ENCODE measurements around the gene HOXC9. TPM values are rescaled to one million over a fixed set of nuclear protein-coding genes. Genes with fewer than 3 reads are reported as not detected.

HOXC9 gene
- total and polyA plus RNA-seq, 4 donors = not detected

DNA sequence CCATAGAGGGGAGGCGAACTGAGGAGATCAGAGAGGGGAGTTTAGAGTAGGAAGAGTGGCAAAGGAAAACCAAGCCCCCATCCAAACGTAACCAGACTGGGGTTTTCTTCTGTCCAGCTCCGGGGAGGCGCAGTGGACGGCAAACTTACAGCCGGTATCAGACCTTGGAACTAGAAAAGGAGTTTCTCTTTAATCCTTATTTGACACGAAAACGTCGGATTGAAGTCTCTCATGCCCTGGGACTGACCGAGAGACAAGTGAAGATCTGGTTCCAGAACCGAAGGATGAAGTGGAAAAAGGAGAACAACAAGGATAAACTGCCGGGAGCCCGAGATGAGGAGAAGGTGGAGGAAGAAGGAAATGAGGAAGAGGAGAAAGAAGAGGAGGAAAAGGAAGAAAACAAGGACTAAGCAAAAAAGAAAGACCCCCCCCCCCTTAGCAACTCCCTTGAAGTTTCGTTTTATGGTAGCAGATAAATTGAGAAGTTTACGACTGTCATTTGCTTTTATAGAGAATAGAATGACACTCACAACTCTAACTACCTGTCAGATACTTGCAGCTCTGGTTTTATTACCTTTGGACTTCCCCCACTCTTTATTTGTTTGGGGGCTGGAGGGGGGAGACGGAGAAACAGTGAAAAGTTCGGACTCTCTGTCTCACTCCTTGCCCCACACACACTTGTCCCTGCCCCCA lies 11.2 kb downstream of the HOXC9 start:
- WGBS = 7% methylated on average over 17 of the region's 17 CpGs
- H3K27ac ChIP-seq (ENCODE audit: low read depth in 1 of 2, low read length in 2 of 2) = no peak overlapping the region
- H3K9me3 ChIP-seq (ENCODE audit: control insufficient read depth in 4 of 4, low read length in 3 of 4) = peaks cover 0 to 5% (median 0%) of the 10 kb centered on the region in 4 donors
- H3K36me3 ChIP-seq (ENCODE audit: control insufficient read depth in 4 of 4, insufficient read depth in 3 of 4, low read depth in 1 of 4, low read length in 3 of 4) = no peaks in the 10 kb centered on the region
- TF ChIP-seq MAX (IDR thresholded peaks at IDR 0.05) (no peak), ATF3 (IDR thresholded peaks at IDR 0.05) (no peak), HNF4G (IDR thresholded peaks at IDR 0.05) (no peak), JUND (IDR thresholded peaks at IDR 0.05) (no peak), CTCF (IDR thresholded peaks at IDR 0.05; ENCODE audit: low read depth, low read length, missing input control) (no peak), SP1 (IDR thresholded peaks at IDR 0.05) (no peak), RAD21 (IDR thresholded peaks at IDR 0.05) (no peak), RXRA (IDR thresholded peaks at IDR 0.05) (no peak), FOXA2 (IDR thresholded peaks at IDR 0.05) (no peak), YY1 (IDR thresholded peaks at IDR 0.05) (no peak), GABPA (IDR thresholded peaks at IDR 0.05 in 1 of 2, conservative IDR thresholded peaks at IDR 0.05 in 1 of 2) (no peak), EGR1 (IDR thresholded peaks at IDR 0.05; ENCODE audit: low read depth in 2 of 2) (no peak)
- TF ChIP-seq, protein P1, sequence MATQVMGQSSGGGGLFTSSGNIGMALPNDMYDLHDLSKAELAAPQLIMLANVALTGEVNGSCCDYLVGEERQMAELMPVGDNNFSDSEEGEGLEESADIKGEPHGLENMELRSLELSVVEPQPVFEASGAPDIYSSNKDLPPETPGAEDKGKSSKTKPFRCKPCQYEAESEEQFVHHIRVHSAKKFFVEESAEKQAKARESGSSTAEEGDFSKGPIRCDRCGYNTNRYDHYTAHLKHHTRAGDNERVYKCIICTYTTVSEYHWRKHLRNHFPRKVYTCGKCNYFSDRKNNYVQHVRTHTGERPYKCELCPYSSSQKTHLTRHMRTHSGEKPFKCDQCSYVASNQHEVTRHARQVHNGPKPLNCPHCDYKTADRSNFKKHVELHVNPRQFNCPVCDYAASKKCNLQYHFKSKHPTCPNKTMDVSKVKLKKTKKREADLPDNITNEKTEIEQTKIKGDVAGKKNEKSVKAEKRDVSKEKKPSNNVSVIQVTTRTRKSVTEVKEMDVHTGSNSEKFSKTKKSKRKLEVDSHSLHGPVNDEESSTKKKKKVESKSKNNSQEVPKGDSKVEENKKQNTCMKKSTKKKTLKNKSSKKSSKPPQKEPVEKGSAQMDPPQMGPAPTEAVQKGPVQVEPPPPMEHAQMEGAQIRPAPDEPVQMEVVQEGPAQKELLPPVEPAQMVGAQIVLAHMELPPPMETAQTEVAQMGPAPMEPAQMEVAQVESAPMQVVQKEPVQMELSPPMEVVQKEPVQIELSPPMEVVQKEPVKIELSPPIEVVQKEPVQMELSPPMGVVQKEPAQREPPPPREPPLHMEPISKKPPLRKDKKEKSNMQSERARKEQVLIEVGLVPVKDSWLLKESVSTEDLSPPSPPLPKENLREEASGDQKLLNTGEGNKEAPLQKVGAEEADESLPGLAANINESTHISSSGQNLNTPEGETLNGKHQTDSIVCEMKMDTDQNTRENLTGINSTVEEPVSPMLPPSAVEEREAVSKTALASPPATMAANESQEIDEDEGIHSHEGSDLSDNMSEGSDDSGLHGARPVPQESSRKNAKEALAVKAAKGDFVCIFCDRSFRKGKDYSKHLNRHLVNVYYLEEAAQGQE (IDR thresholded peaks at IDR 0.05) = no peak
- H3K9ac ChIP-seq (ENCODE audit: low read depth in 1 of 2, low read length in 2 of 2) = no peak overlapping the region
- H3K4me3 ChIP-seq (ENCODE audit: low read depth in 1 of 3, low read length in 3 of 3) = no peak overlapping the region
- no peak for DNase-seq (ENCODE audit: low spot score)
- peaks cover 3 to 43% (median 34%) of the 10 kb centered on the region in 4 donors for H3K27me3 ChIP-seq (ENCODE audit: control insufficient read depth in 4 of 4, insufficient read depth in 4 of 4, low read length in 3 of 4)
- H3K4me1 ChIP-seq (ENCODE audit: control insufficient read depth in 4 of 4, insufficient read depth in 4 of 4, low read length in 3 of 4) = peaks cover 2 to 15% (median 10%) of the 10 kb centered on the region in 4 donors

GRCh38 chr12:54011665-54012532 lies 11.9 kb downstream of the HOXC9 start:
- Histone ChIP-seq H3K9me3 (ENCODE audit: control insufficient read depth in 4 of 4, low read length in 3 of 4) (peaks cover 0 to 5% (median 0%) of the 10 kb centered on the region in 4 donors), H3K4me1 (ENCODE audit: control insufficient read depth in 4 of 4, insufficient read depth in 4 of 4, low read length in 3 of 4) (peaks cover 2 to 9% (median 5%) of the 10 kb centered on the region in 4 donors), H3K4me3 (ENCODE audit: low read depth in 1 of 3, low read length in 3 of 3) (no peak overlapping the region), H3K27me3 (ENCODE audit: control insufficient read depth in 4 of 4, insufficient read depth in 4 of 4, low read length in 3 of 4) (peaks cover 4 to 46% (median 33%) of the 10 kb centered on the region in 4 donors), H3K9ac (ENCODE audit: low read depth in 1 of 2, low read length in 2 of 2) (no peak overlapping the region), H3K27ac (ENCODE audit: low read depth in 1 of 2, low read length in 2 of 2) (no peak overlapping the region), H3K36me3 (ENCODE audit: control insufficient read depth in 4 of 4, insufficient read depth in 3 of 4, low read depth in 1 of 4, low read length in 3 of 4) (no peaks in the 10 kb centered on the region)
- TF ChIP-seq NR2F2 (IDR thresholded peaks at IDR 0.05) (no peak), SP1 (IDR thresholded peaks at IDR 0.05) (no peak), JUND (IDR thresholded peaks at IDR 0.05) (no peak), RAD21 (IDR thresholded peaks at IDR 0.05) (no peak), TAF1 (conservative IDR thresholded peaks at IDR 0.05) (no peak), RXRA (IDR thresholded peaks at IDR 0.05) (no peak), CTCF (IDR thresholded peaks at IDR 0.05; ENCODE audit: low read depth, low read length, missing input control) (no peak), MAX (IDR thresholded peaks at IDR 0.05) (no peak)
- TF ChIP-seq, protein P1 (IDR thresholded peaks at IDR 0.05) = no peak
- WGBS = 19% methylated on average over 14 of the region's 14 CpGs
- DNase-seq (ENCODE audit: low spot score) = no peak

All from liver (tissue), 9 donors.